GM12878 (cell line): ENCODE results near the gene ZNF502.

Experiments used
- FOS ChIP-seq: IDR thresholded peaks from 3 replicates; pipeline ENCODE4 v1.6.1; 2011; ENCODE audit warnings: borderline replicate concordance; ENCODE audit not compliant: insufficient read length; ENCODE audit errors: extremely low read depth
- GATAD2B ChIP-seq: fragments of 450-650 bp; conservative IDR thresholded peaks from 2 replicates; pipeline ENCODE4 v1.6.1; 2017; ENCODE audit warnings: low read depth, mild to moderate bottlenecking, moderate library complexity
- POLR2AphosphoS5 ChIP-seq: IDR thresholded peaks from 2 replicates; pipeline ENCODE4 v1.6.1; 2011; ENCODE audit warnings: mild to moderate bottlenecking, low read length, inconsistent platforms
- PRDM15 ChIP-seq: fragments of 450-650 bp; formaldehyde crosslinking; IDR thresholded peaks from 2 replicates; pipeline ENCODE4 v1.4.0; 2020; ENCODE audit warnings: mild to moderate bottlenecking, moderate library complexity

- TF ChIP-seq GATAD2B (no peak), PRDM15 (no peak), FOS (no peak), POLR2AphosphoS5 (no peak)
These were observed 48.6 kb downstream of the ZNF502 start for GRCh38 chr3:44761101-44761423.
